Mammary epithelial cell (primary cell): ENCODE results near the gene XCR1.

Experiments
- EZH2 ChIP-seq: IDR thresholded peaks from 2 replicates; pipeline ENCODE4 v1.6.1; 2012; ENCODE audit warnings: low read length, inconsistent platforms, borderline replicate concordance
- TF ChIP-seq, protein P1 (sequence below), 2 donors: IDR thresholded peaks in 1 of 2; conservative IDR thresholded peaks in 1 of 2; 2 replicates each; pipeline ENCODE4 v1.5.1; 2011 to 2012; ENCODE audit warnings: inconsistent platforms in 2 of 2, low read length in 2 of 2, mild to moderate bottlenecking in 2 of 2, control low read depth in 1 of 2, low read depth in 1 of 2; ENCODE audit not compliant: insufficient read depth in 1 of 2; ENCODE audit errors: extremely low read depth in 1 of 2

DNA sequence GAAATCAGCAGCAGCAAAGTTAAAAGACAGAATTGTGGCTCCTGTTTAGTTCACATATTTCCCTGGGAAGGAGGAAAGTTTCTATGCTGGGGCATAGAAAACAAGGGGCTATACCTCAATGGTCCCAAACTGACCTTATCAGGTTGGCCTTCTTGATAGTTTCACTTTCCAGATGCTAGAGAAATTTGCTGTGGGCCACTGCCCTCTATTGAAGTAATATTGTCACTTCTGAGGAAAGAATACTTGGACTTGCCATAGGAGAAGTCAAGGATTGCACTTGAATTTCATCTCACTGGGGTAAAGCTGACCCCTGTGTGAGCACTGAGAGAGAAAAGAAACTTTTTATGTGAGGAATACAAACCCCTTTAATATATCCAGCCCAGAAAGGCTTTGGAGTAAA, 49.3 kb upstream of the XCR1 start:
- TF ChIP-seq, protein P1, sequence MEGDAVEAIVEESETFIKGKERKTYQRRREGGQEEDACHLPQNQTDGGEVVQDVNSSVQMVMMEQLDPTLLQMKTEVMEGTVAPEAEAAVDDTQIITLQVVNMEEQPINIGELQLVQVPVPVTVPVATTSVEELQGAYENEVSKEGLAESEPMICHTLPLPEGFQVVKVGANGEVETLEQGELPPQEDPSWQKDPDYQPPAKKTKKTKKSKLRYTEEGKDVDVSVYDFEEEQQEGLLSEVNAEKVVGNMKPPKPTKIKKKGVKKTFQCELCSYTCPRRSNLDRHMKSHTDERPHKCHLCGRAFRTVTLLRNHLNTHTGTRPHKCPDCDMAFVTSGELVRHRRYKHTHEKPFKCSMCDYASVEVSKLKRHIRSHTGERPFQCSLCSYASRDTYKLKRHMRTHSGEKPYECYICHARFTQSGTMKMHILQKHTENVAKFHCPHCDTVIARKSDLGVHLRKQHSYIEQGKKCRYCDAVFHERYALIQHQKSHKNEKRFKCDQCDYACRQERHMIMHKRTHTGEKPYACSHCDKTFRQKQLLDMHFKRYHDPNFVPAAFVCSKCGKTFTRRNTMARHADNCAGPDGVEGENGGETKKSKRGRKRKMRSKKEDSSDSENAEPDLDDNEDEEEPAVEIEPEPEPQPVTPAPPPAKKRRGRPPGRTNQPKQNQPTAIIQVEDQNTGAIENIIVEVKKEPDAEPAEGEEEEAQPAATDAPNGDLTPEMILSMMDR (conservative IDR thresholded peaks at IDR 0.05 in 1 of 2, IDR thresholded peaks at IDR 0.05 in 1 of 2; ENCODE audit: extremely low read depth in 1 of 2, insufficient read depth in 1 of 2, low read depth in 1 of 2, low read length in 2 of 2) = peak in 1 of 2 donors; percentile 43
- no peak for TF ChIP-seq EZH2
